ENCODE data around the gene ICE1. TPM values are rescaled to one million over a fixed set of nuclear protein-coding genes. Genes with fewer than 3 reads are reported as not detected.
"Not testable (repeated sequence)": the region's sequence is repeated elsewhere in the genome, so short reads cannot be mapped to it uniquely, and the experiment has no call there.

The ICE1 gene
- total RNA-seq, 1 donor from 2014 or later = 29.6 TPM

DNA sequence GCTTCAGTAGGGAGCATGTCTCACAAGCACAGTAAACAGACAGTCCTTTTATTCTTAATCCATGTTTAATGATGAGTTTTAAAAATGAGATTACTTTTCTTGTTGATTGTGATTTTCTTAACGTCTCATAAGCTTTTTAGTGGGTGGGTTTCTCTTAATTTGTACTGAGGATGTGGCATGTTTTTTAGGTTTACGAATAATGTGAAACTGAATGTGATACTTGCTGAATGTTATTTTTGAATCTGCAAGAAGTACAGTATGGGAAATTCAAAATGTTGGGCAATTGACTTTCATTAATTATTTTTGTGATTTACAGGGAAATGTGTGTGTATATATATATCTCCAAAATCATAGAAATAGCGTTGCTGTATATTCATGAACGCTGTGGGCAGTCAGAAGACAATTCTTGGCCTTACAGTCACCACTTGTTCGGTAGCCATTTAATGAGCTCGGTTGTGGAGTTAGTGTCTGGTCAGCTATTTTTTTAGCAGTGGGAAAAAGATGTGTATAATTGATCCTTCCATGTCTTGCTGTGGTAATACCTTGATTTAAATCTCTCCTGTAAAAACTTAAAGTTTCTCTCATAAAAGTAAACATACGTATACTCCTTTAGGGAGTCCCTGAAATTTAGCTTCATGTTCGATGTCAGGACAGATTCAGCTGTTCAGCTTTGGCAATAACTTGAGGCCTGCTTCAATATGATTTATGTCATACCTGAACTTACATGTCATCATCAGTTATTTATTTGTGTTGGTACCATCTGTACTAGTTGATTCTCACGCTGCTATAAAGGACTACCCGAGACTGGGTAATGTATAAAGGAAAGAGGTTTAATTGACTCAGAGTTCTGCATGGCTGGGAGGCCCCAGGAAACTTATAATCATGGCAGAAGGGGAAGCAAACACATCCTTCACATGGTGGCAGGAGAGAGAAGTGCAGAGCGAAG lies 15.0 kb downstream of the ICE1 start:
- DNase-seq (ENCODE audit: extremely low read depth, low read depth, low spot score) = no peak

DNA sequence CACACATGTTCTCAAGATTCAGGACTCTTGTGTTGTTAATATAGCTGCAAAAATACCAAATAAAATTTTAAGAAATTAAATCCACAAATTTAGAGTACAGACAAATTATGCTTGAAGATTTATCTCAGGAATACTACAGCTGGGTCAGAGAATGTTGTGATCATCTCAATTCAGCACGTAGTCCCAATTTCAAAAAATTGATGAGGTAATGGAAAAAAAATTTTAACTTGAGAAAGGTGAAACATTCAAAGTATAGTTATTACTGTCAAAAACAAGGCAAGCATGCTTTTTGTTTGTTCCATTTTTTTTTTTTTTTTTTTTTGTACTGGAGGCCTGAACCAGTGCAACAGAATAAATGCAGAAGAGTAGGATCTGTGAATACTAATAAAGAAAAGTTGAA lies 29.4 kb downstream of the ICE1 start:
- no peak for DNase-seq (ENCODE audit: extremely low read depth, low read depth, low spot score)

DNA sequence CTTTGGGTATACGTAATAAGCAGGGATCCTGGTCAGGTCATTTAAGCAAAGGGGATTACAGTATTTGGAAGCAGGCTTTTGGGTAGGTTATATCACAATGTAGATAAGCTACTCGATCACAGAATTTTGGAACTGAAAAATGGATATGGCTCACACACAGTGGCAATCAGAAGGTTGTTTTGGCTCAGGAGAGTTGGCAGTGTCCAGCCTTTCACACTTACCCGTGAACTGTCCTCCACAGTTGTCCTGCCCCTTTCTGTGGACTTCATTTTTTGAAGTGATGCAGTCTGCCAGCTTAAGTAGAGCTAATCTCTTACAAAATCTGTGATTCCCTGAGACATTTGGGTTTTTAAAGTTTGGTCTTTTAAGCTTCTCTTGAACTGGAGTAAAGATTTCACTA lies 30.7 kb downstream of the ICE1 start:
- no peak for DNase-seq (ENCODE audit: extremely low read depth, low read depth, low spot score)

DNA sequence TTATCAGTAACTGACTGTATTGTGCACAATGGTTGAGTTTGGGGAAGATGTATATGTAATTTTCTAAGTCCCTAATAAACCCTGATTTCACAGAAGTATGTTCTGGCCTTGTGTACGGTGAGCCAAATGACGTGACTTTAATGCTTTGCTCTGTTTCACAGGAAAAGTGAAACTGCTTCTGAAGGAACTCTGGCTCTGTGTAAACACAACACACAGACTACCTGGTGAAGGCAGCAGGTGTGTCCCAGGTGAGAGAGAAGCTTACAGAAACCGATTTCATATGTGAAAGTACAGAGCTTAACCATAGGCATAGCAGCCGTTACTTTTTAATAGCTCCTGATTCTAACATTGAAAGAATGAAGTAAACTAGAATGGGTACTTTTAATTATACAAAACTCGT lies 31.9 kb downstream of the ICE1 start:
- DNase-seq (ENCODE audit: extremely low read depth, low read depth, low spot score) = no peak

DNA sequence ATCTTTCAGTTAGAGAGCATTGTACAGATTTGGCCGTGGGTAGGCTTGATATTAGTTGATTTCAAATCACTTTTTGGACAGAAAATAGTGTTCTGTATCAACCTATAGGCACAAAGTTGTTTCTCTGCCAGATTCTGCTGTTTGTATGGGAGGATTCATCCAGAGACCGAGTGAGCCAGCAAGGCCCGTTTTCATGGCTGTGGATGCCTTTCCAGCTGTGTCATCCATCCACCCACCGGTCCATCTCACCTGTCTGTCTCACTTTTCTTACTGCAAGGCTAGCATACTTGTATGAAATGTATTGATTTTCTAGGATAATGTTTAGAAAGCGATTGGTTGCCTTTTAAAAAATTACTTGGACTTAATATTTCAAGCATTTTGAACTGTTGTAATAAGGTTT lies 34.4 kb downstream of the ICE1 start:
- no peak for DNase-seq (ENCODE audit: extremely low read depth, low read depth, low spot score)

DNA sequence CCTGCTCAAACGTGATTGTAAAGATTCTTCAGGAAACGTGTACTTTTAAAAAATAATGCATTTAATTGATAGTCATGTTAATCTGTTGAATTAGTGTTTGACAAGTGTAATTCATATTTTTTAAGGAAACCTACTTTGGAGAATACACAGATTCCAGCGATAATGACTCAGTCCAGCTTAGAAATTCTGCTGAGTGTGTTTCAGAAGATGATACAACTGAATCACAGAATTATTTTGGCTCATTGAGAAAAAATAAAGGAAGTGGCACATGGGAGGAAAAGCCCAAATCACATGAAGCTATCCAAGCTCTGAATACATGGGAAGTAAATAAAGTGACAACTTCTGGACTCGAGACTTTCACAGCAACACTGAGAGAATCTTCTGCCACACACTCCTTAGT lies 37.8 kb downstream of the ICE1 start:
- DNase-seq (ENCODE audit: extremely low read depth, low read depth, low spot score) = no peak

DNA sequence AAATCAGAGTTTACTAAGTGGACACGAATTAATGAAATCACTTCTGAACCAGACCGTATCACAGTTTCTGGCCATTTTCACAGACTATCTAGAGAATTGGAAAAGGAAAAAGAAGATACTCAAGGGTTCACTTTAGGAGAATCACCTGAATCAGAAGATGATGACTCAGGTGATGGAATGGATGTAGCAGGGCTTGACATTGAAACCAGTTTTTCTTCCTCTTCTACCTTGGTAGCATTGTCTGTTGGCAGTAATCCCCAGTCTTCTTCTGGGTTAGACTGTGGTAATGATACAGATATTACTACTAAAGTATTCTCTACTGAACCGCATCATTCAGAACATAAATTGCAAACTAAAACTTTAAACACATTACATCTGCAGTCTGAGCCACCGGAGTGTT lies 38.5 kb downstream of the ICE1 start:
- DNase-seq (ENCODE audit: extremely low read depth, low read depth, low spot score) = no peak

DNA sequence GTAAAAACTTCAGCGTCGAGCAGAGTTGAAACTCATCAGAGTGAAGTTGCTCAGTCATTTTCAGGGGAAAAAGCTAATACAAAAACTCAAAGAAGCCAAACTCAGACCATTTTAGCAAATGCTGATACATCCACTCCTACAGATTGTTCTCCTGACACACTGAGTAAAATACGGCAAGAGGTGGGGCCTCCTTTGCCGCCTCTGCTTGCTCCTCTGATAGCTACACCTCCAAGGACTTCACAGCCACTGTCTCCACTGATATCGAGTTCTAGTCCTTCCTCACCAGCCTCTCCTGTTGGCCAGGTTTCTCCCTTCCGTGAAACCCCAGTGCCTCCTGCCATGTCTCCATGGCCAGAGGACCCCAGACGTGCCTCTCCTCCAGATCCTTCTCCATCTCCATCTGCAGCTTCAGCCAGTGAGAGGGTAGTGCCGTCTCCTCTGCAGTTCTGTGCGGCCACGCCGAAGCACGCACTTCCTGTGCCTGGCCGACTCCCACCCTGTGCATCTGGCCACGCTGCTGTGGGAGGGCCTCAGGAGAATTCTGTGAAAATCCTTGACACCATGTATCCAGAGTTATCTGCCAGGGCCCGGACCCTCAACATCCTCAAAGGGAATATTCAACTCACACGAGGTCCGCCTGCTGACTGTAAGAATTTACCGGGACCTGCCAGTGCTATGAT lies 41.7 kb downstream of the ICE1 start:
- DNase-seq (ENCODE audit: extremely low read depth, low read depth, low spot score) = no peak

DNA sequence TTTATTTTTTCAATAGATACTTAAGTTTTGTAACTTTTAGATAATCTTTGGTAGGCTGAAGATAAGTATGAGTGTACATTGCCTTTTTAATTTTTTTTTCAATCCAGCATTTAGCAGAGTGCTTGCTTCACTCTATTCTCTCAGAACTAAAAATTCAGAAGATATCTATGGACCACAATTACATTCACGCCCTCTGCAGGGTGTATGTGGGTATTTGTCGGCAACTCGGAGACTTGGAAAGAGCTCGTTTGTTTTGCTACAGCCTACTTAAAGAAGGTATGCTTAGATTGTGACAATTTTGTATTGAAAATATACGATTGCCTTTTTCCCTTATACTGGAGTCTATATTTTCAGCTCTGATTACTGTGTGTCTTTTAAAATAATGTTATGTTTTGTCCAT lies 43.8 kb downstream of the ICE1 start:
- no peak for DNase-seq (ENCODE audit: extremely low read depth, low read depth, low spot score)

DNA sequence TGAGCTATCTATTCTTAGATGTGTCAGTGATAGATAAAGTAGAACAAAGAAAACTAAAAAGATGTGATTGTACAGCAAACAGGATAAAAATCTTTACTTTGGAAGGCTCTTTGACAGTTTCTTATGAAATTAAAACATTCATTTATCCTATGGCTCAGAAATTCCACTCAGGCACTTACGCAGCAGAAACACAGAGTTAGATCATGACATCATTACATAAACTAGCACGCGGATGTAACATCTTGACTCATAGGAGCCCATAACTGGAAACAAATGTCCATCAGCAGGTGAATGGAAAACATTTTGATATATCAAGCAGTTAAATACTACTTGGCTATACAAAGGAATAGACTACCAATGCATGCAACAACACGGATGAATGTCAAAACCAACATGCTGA lies 45.3 kb downstream of the ICE1 start:
- no peak for DNase-seq (ENCODE audit: extremely low read depth, low read depth, low spot score)

DNA sequence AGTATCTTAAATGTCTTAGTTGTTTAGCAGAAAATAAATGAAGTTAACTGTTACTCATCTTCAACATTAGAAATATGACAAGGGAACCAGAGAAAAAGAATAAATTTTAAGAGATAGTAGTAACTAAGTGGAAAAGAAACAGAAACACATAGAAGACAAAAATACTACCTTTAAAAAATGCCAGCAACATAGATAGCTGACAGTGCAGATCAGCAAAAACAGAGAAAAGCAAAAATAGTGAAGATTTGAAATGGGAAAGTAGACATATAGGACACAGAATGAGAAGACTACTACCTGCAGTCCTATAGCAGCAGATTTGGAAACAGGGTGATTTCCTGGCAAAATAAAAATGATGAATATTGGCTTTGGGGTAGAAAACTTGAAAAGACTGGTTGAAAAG lies 48.5 kb downstream of the ICE1 start:
- no peak for DNase-seq (ENCODE audit: extremely low read depth, low read depth, low spot score)

DNA sequence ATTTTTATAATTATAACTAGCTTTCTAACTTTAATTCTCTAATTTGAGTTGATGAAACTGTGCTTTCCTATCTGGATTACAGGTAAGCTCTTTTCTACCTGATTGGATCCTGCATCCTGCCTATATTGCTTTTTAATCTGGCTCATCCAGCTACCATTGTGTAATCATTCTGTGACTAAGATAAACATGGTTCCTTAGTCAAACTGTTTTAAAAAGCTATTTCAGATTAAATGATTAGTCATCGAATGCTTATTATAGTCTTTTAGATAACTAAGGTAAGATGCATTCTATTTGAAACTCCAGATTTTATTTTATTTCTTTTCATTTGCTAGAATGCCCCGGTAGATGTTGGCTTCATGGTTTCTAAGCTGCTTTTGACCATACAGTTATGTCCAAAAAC lies 50.7 kb downstream of the ICE1 start:
- no peak for DNase-seq (ENCODE audit: extremely low read depth, low read depth, low spot score)

DNA sequence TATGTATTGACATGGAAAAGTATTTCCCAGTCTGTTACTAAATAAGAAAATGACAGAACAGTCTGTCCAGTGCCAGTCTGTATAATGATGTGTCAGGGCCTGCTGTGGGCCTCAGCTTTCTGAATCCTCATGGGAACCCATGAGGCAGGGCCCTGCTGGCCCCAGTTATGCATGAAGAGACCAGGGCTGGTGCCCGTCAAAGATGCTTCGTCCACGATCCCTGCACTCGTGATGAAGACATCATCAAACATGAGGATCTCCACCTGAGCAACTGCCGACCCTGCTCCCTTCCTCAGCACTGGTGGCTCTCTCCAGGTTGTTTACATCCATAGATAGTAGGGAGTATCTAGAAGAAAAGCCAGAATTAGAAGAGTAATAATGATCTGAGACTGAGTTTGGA lies 52.5 kb downstream of the ICE1 start:
- DNase-seq (ENCODE audit: extremely low read depth, low read depth, low spot score) = no peak

DNA sequence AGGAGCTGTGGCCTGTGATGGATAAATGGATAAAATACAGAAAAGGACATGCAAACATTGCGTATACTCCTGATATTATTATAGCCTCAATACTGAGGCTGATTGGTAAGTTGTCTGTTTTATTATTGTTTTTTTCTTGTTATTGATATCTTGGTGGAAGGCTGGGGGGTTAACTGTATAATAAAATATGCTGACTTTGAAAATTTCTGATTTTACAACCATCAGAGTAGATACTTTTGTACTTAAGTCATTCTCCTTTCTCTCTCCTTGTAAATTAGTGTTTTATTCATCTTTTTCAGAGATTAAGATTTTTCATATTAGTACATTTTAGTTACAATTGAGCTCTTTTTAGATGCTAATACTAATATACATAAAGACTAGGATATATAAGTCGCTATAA lies 53.5 kb downstream of the ICE1 start:
- DNase-seq (ENCODE audit: extremely low read depth, low read depth, low spot score) = no peak

DNA sequence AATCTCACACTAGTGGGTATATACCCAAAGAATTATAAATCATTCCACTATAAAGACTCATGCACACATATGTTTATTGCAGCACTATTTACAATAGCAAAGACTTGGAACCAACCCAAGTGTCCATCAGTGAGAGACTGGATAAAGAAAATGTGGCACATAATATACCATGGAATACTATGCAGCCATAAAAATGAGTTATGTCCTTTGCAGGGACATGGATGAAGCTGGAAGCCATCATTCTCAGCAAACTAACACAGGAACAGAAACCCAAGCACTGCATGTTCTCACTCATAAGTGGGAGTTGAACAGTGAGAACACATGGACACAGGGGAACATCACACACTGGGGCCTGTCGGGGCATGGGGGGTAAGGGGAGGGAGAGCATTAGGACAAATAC lies 57.1 kb downstream of the ICE1 start:
- DNase-seq (ENCODE audit: extremely low read depth, low read depth, low spot score) = not testable (repeated sequence)

DNA sequence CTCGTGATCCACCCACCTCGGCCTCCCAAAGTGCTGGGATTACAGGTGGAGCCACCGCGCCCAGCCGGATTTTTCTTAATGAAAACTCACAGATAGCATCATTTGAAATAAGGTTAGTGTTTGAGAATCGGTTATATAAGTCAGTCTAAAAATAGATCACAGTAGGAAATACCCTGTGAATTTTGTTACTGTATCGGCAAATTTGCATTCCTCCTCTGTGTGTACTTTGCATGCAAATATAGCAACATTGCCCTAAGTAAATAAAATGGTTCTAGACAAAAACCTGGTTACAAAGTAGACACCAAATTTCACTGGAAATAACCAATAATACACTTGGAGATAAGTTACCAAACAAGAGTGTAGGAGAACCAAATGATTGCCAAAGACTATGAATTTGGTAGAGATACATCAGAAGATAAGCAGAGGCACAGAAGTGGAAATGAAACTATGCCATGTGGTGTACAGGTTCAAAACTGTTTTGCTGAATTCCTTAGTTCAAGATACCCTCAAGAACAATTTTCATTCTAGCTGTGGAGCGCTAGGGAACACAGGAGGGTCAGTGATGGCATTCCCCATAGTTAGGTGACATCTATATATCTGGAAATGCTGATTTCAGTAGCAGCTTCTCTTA lies 58.1 kb downstream of the ICE1 start:
- DNase-seq (ENCODE audit: extremely low read depth, low read depth, low spot score) = no peak

DNA sequence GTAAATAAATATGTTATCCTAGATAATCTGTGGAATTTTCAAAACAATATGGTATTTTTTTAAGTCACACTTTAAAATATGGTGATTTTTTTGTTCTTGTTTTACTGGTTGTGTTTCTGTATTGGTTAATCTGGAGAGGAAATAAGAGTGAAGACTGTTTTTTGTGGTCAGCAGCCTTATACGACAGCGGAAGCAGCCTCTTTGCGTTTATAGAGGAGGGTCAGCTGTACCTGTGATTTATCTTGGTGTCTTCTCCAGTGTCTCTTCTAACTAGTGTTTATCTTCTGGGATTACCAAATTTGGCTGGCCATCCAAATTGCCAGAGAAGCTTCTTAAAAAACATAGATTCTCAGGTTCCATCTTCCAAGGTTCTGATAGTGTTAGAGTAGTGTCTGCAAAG lies 58.7 kb downstream of the ICE1 start:
- DNase-seq (ENCODE audit: extremely low read depth, low read depth, low spot score) = no peak

DNA sequence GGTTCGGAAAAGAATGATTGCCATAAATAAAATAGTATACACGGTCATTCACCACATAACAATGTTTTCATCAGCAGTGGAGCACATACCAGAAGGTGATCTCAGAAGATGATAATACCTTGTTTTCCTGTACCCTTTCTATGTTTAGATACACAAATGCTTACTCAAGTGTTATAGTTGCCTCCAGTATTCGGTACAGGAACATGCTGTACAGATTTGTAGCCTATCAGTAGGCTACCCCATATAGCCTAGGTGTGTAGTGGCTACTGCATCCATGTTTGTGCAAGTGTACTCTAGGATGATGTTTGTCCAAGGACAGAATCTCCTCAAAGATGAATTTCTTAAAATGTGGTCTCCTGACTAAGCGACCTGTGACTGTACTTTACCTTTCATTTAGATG lies 59.2 kb downstream of the ICE1 start:
- no peak for DNase-seq (ENCODE audit: extremely low read depth, low read depth, low spot score)

DNA sequence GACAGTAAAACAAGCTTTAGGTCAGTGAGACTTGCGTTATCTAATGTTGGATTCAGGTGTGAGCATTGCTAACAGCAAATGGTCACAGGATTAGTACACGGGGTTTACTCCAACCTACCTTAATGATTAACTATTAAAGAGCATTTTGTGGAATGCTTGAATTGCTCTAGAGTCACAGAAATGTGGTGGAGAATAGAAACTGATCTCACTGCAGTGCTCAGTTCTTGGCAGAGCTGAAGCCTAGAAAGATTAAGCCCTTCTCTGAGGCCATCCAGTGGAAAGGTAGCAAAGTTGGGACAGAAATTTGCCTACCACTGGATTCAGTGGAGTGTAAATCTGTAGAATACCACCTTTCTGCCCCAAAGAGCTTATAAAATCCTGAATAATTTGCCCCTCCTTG lies 60.9 kb downstream of the ICE1 start:
- no peak for DNase-seq (ENCODE audit: extremely low read depth, low read depth, low spot score)

DNA sequence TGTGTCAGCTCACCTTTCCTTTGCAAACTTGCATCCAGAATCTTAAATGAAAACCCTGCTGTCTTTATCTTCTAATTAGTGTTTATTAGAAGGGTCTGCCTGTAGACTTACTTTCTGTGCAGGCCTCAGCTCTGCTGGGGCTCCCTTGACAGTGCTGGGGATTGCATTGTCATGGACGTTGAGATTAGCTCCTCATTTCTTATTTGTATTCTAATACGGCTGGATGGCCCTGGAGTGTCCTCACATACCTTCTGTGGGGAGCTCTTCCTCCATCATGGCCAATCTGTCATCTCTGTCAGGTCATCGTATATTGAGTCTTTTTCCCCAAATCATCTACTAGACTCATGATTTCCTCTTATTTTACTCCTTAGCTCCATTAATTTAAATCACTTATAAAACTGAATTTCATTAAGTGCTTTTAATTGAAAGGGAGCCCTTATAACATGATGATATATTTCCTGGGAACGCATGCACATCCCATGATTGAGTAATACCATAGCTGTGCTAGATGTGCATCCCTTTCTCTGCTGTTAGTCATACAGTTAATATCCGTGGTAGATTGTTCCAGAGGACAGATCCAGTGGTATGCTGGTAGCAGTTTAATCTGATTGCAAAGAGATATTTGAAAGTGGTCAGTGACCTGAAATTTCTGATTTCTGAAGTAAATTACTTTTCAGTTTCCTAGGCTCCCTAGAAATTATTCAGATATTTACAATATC lies 61.6 kb downstream of the ICE1 start:
- DNase-seq (ENCODE audit: extremely low read depth, low read depth, low spot score) = no peak

DNA sequence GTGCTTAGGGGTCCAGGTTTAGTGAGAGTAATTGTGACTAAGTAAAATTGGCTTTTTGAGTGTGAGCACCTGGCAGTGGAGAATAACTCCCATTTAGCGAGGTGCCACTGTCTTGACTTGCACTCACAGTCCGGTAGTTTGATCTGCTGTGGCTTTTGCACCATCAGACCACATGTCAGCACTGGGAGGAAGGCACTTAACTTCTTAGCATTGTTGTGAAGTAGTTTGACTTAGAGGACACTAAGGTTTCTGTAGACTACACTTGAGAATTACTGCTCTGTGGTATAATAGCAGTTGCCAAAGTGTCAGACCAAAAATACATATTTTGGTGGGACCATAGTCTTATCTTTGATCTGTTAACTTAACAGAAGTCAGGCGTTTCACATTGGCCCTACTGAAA lies 63.6 kb downstream of the ICE1 start:
- DNase-seq (ENCODE audit: extremely low read depth, low read depth, low spot score) = no peak
